Measurements from ENCODE around the gene SGMS1.

The SGMS1 gene

GRCh38 chr10:50515420-50515819 lies 108.3 kb downstream of the SGMS1 start:
- TF ChIP-seq PATZ1 (CRISPR knock-in tag; IDR thresholded peaks at IDR 0.05; ENCODE audit: borderline replicate concordance) = no peak
- TF ChIP-seq TCF4 (CRISPR knock-in tag; IDR thresholded peaks at IDR 0.05; ENCODE audit: borderline replicate concordance) = no peak
- TF ChIP-seq BACH2 (CRISPR knock-in tag; IDR thresholded peaks at IDR 0.05; ENCODE audit: borderline replicate concordance) = no peak
- ATAC-seq = no peak

GRCh38 chr10:50514995-50515394 lies 108.8 kb downstream of the SGMS1 start:
- TF ChIP-seq GLIS3 (CRISPR knock-in tag; IDR thresholded peaks at IDR 0.05) = no peak
- no peak for TF ChIP-seq RARB (CRISPR knock-in tag; IDR thresholded peaks at IDR 0.05)
- no peak for TF ChIP-seq ZFP3 (CRISPR knock-in tag; IDR thresholded peaks at IDR 0.05)
- no peak for TF ChIP-seq TOX (CRISPR knock-in tag; IDR thresholded peaks at IDR 0.05; ENCODE audit: borderline replicate concordance)
- no peak for ATAC-seq

GRCh38 chr10:50513956-50514355 lies 109.8 kb downstream of the SGMS1 start:
- TF ChIP-seq OSR1 (CRISPR knock-in tag; IDR thresholded peaks at IDR 0.05) (no peak), CREB5 (CRISPR knock-in tag; IDR thresholded peaks at IDR 0.05; ENCODE audit: low read depth) (no peak), ESRRG (CRISPR knock-in tag; IDR thresholded peaks at IDR 0.05) (no peak), TOX (CRISPR knock-in tag; IDR thresholded peaks at IDR 0.05; ENCODE audit: borderline replicate concordance) (no peak), POU6F1 (CRISPR knock-in tag; IDR thresholded peaks at IDR 0.05; ENCODE audit: borderline replicate concordance, low read depth) (no peak), TSHZ2 (CRISPR knock-in tag; IDR thresholded peaks at IDR 0.05) (no peak), ZNF8 (CRISPR knock-in tag; IDR thresholded peaks at IDR 0.05) (no peak), ZNF70 (CRISPR knock-in tag; IDR thresholded peaks at IDR 0.05) (no peak), CSRNP3 (CRISPR knock-in tag; IDR thresholded peaks at IDR 0.05) (no peak), BACH2 (CRISPR knock-in tag; IDR thresholded peaks at IDR 0.05; ENCODE audit: borderline replicate concordance) (no peak), ARNTL (CRISPR knock-in tag; IDR thresholded peaks at IDR 0.05; ENCODE audit: borderline replicate concordance, low read depth) (no peak), PATZ1 (CRISPR knock-in tag; IDR thresholded peaks at IDR 0.05; ENCODE audit: borderline replicate concordance) (no peak)
- ATAC-seq = no peak

All from SK-N-SH treated with all-trans-retinoic acid at 6 μM for 48 hours (cell line).